HepG2 (cell line): Measurements from ENCODE around the gene KCNMB4. TPM values are rescaled to one million over a fixed set of nuclear protein-coding genes. Genes with fewer than 3 reads are reported as not detected.

Experiments
- ATAC-seq: fragments of 200-7000 bp; cut with Tn5 transposase; 3 replicates; pipeline ENCODE4 v1.9.1; 2020; ENCODE audit warnings: mild to moderate bottlenecking, moderate library complexity
- BruUV-seq: library from RNA; stranded (reverse); fragments of 400-500 nt; replicated peaks from 2 replicates; lab custom pipeline; 2021; lab: Mats Ljungman, UMichigan
- CTCF ChIA-PET: fragments of 300-600 bp; formaldehyde crosslinking; extraction: SDS; loops from one replicate; lab custom pipeline; 2021; ENCODE audit warnings: low total read pairs, inconsistent platforms, low intra/inter-chr PET ratio; lab: Yijun Ruan, JAX
- POLR2A ChIA-PET: fragments of 350-600 bp; sonication (Branson Sonifier 250); formaldehyde crosslinking; loops from one replicate; lab custom pipeline; 2020; ENCODE audit warnings: antibody characterized with exemption, inconsistent platforms; lab: Yijun Ruan, JAX
- DNase-seq: peaks from one replicate; pipeline ENCODE4 v3.0.0-alpha.2; 2015; ENCODE audit warnings: low spot score
- FAIRE-seq: peaks from 3 replicates; lab custom pipeline; 2011; peaks lifted over from hg19 to GRCh38; lab: Jason Lieb, UNC
- H2AFZ ChIP-seq: one replicate; pipeline ENCODE4 v1.6.1; 2011; ENCODE audit warnings: low read length, inconsistent platforms
- H3K27ac ChIP-seq: fragments of 300-600 bp; 3 replicates; pipeline ENCODE4 v1.8.0; 2011; ENCODE audit warnings: mixed run types, mild to moderate bottlenecking, mixed read lengths, low read length, inconsistent platforms; ENCODE audit not compliant: insufficient read depth; ENCODE audit errors: extremely low read length
- H3K27me3 ChIP-seq, 2 experiments: fragments of 200-600 bp in 1 of 2; 2 replicates in 1 of 2; 3 replicates in 1 of 2; pipeline versions ENCODE4 v1.6.0 to v1.8.0; 2011; ENCODE audit warnings: low read length in 2 of 2, mild to moderate bottlenecking in 2 of 2, moderate library complexity in 2 of 2, inconsistent platforms in 1 of 2; ENCODE audit not compliant: insufficient read depth in 2 of 2, control insufficient read depth in 1 of 2
- H3K36me3 ChIP-seq, 2 experiments: fragments of 200-600 bp in 1 of 2; replicated peaks in 1 of 2; 2 replicates in 1 of 2; 3 replicates in 1 of 2; pipeline versions ENCODE4 v1.5.1 to v1.8.0; 2011; ENCODE audit warnings: low read length in 2 of 2, inconsistent platforms in 1 of 2; ENCODE audit not compliant: insufficient read depth in 2 of 2, control insufficient read depth in 1 of 2
- H3K4me1 ChIP-seq: 2 replicates; pipeline ENCODE4 v1.5.1; 2012; ENCODE audit warnings: low read length, inconsistent platforms; ENCODE audit not compliant: insufficient read depth
- H3K4me2 ChIP-seq: 2 replicates; pipeline ENCODE4 v1.6.0; 2011; ENCODE audit warnings: low read depth, low read length, inconsistent platforms
- H3K4me3 ChIP-seq, 3 experiments: fragments of 200-600 bp in 1 of 3; sonication (generic), shearing (Covaris generic) in 1 of 3; replicated peaks in 1 of 3; 2 replicates each; pipeline ENCODE4 v1.5.1; 2011 to 2016; ENCODE audit warnings: low read length in 3 of 3, inconsistent platforms in 2 of 3, low read depth in 2 of 3, mild to moderate bottlenecking in 2 of 3, control low read depth in 1 of 3, mixed read lengths in 1 of 3; ENCODE audit not compliant: insufficient read depth in 1 of 3
- H3K79me2 ChIP-seq: one replicate; pipeline ENCODE4 v1.6.1; 2011; ENCODE audit warnings: low read length, inconsistent platforms; ENCODE audit not compliant: insufficient read depth
- H3K9ac ChIP-seq: 2 replicates; pipeline ENCODE4 v1.6.0; 2011; ENCODE audit warnings: mild to moderate bottlenecking, low read depth, low read length, inconsistent platforms; ENCODE audit not compliant: insufficient read depth
- H3K9me3 ChIP-seq: 2 replicates; pipeline ENCODE4 v1.5.1; 2012; ENCODE audit warnings: mild to moderate bottlenecking, low read length
- H4K20me1 ChIP-seq: 2 replicates; pipeline ENCODE4 v1.6.0; 2011; ENCODE audit warnings: inconsistent platforms, mild to moderate bottlenecking, low read length, moderate library complexity; ENCODE audit not compliant: insufficient read depth
- BCL3 ChIP-seq: sonication (generic); formaldehyde crosslinking; IDR thresholded peaks from 2 replicates; pipeline ENCODE4 v1.5.1; 2020; ENCODE audit warnings: mild to moderate bottlenecking, missing genetic modification reagents, moderate library complexity
- HMGA1 ChIP-seq: sonication (generic); formaldehyde crosslinking; conservative IDR thresholded peaks from 2 replicates; pipeline ENCODE4 v1.4.0; 2020; ENCODE audit warnings: missing genetic modification reagents
- HOXA3 ChIP-seq: sonication (generic); formaldehyde crosslinking; IDR thresholded peaks from 2 replicates; pipeline ENCODE4 v1.5.0; 2020; ENCODE audit warnings: missing genetic modification reagents
- KDM4B ChIP-seq: sonication (generic); formaldehyde crosslinking; IDR thresholded peaks from 2 replicates; pipeline ENCODE4 v1.4.0; 2020; ENCODE audit warnings: missing genetic modification reagents
- KLF16 ChIP-seq, 2 experiments: sonication (generic) in 1 of 2; formaldehyde crosslinking in 1 of 2; IDR thresholded peaks; 2 replicates each; pipeline versions ENCODE4 v1.6.1 to v1.8.0; 2016 to 2023; ENCODE audit warnings: missing genetic modification reagents in 2 of 2, missing compliant biosample characterization in 1 of 2
- MAFK ChIP-seq, 2 experiments: IDR thresholded peaks in 1 of 2; conservative IDR thresholded peaks in 1 of 2; 2 replicates each; pipeline ENCODE4 v1.6.1; 2011; ENCODE audit warnings: improper control_type of control experiment in 2 of 2, low read length in 2 of 2
- POLR2G ChIP-seq: fragments of 200-400 bp; formaldehyde crosslinking; IDR thresholded peaks from 2 replicates; pipeline ENCODE4 v1.6.1; 2018; ENCODE audit warnings: mild to moderate bottlenecking, low read depth, low read length, moderate library complexity
- SALL2 ChIP-seq: sonication (generic); formaldehyde crosslinking; IDR thresholded peaks from 2 replicates; pipeline ENCODE4 v1.8.1; 2023; ENCODE audit warnings: mild to moderate bottlenecking, missing genetic modification reagents, inconsistent platforms
- SIN3A ChIP-seq: IDR thresholded peaks from 2 replicates; pipeline ENCODE4 v1.6.1; 2011; ENCODE audit warnings: low read depth, mild to moderate bottlenecking, control low read depth, low read length, borderline replicate concordance
- ZNF142 ChIP-seq: sonication (generic); formaldehyde crosslinking; IDR thresholded peaks from 2 replicates; pipeline ENCODE4 v1.4.0; 2020; ENCODE audit warnings: missing genetic modification reagents
- ZNF20 ChIP-seq: sonication (generic); formaldehyde crosslinking; IDR thresholded peaks from 2 replicates; pipeline ENCODE4 v1.4.0; 2020; ENCODE audit warnings: mild to moderate bottlenecking, moderate library complexity, missing genetic modification reagents
- ZNF280B ChIP-seq: sonication (generic); formaldehyde crosslinking; IDR thresholded peaks from 2 replicates; pipeline ENCODE4 v1.5.0; 2020; ENCODE audit warnings: missing genetic modification reagents, mild to moderate bottlenecking, borderline replicate concordance
- ZNF335 ChIP-seq: sonication (generic); formaldehyde crosslinking; IDR thresholded peaks from 2 replicates; pipeline ENCODE4 v1.4.0; 2020; ENCODE audit warnings: missing genetic modification reagents
- ZNF614 ChIP-seq: IDR thresholded peaks from 2 replicates; pipeline ENCODE4 v1.6.1; 2018; ENCODE audit warnings: missing biosample characterization, missing genetic modification reagents, inconsistent platforms, borderline replicate concordance
- ZNF800 ChIP-seq: sonication (generic); formaldehyde crosslinking; IDR thresholded peaks from 2 replicates; pipeline ENCODE4 v1.4.0; 2020; ENCODE audit warnings: missing genetic modification reagents
- WGBS: methylation state at CpG from one replicate; pipeline ENCODE4 v1.1.6; 2017; ENCODE audit warnings: low lambda C conversion rate; 5-methylcytosine and 5-hydroxymethylcytosine counted together
- in situ Hi-C: cut with HindIII; loops from 2 replicates; pipeline ENCODE4 v1.10.0; 2017; ENCODE audit warnings: low pct_unique_long_range_greater_than_20kb; ENCODE audit not compliant: extremely low pct_ligation_motif_present
- intact Hi-C: fragments of 100-400 bp; cut with micrococcal nuclease; formaldehyde crosslinking; loops from one replicate; pipeline ENCODE4 v1.10.0; 2022; ENCODE audit not compliant: unreplicated experiment
- polyA plus RNA-seq, 8 experiments: library from polyadenylated mRNA; depleted of rRNA in 3 of 8; stranded (reverse) in 7 of 8; unstranded in 1 of 8; fragments of >200 nt; fragmentation: Illumina TruSeq in 4 of 8; extraction: Trizol in 4 of 8; gene quantifications; 2 replicates each; pipeline versions ENCODE4 v1.2.1 to v1.2.3, GENCODE V29; 2011 to 2016; ENCODE audit warnings: low read depth in 4 of 8, missing spikeins in 1 of 8, mixed read lengths in 1 of 8; ENCODE audit not compliant: insufficient read depth in 1 of 8
- total RNA-seq, 5 experiments: library from RNA; depleted of rRNA; stranded (reverse); fragments of >200 nt; fragmentation: Illumina TruSeq; extraction: Trizol; gene quantifications; 2 replicates each; pipeline ENCODE4 v1.2.3, GENCODE V29; 2016; ENCODE audit warnings: low read depth in 1 of 5

Gene KCNMB4
- total and polyA plus RNA-seq, 2 of the 13 experiments (the other 11 are each of a cell fraction or from before 2014, with no cell fraction given): 0.67 to 0.84 TPM

GRCh38 chr12:70398862-70399261 is 32.8 kb downstream of the KCNMB4 start:
- WGBS: 64% methylated on average over 3 of the region's 3 CpGs
- Histone ChIP-seq H2AFZ (no peak overlapping the region), H3K79me2 (no peaks in the 10 kb centered on the region), H4K20me1 (no peaks in the 10 kb centered on the region), H3K27me3 (no peaks in the 10 kb centered on the region), H3K4me2 (no peak overlapping the region), H3K4me1 (peaks cover 5% of the 10 kb centered on the region; the same call in 1 of the 2 replicates), H3K4me3 (no peak overlapping the region), H3K36me3 (no peaks in the 10 kb centered on the region), H3K9ac (no peak overlapping the region), H3K9me3 (no peaks in the 10 kb centered on the region), H3K27ac (no peak overlapping the region)
- ChIA-PET POLR2A (no interaction called here), CTCF (no interaction called here)
- DNase-seq (no peak), ATAC-seq (no peak), FAIRE-seq (no peak)
- no TSS peak for BruUV-seq
- intact Hi-C loops (no loop called here), in situ Hi-C loops (no loop called here)
- TF ChIP-seq ZNF280B (CRISPR knock-in tag) (no peak), ZNF142 (CRISPR knock-in tag) (no peak), SIN3A (no peak), KLF16 (CRISPR knock-in tag; IDR thresholded peaks at IDR 0.05) (no peak), KDM4B (CRISPR knock-in tag) (no peak), BCL3 (CRISPR knock-in tag) (no peak), ZNF800 (CRISPR knock-in tag) (no peak), ZNF614 (CRISPR knock-in tag) (no peak), POLR2G (no peak), SALL2 (CRISPR knock-in tag) (no peak), ZNF20 (CRISPR knock-in tag) (no peak), HOXA3 (CRISPR knock-in tag) (no peak), HMGA1 (no peak), MAFK (conservative IDR thresholded peaks at IDR 0.05 in 1 of 2, IDR thresholded peaks at IDR 0.05 in 1 of 2; ENCODE audit: low read length in 2 of 2) (no peak), ZNF335 (CRISPR knock-in tag) (no peak)
